K562 (cell line): ENCODE results near the gene ARHGAP26. TPM values are rescaled to one million over a fixed set of nuclear protein-coding genes. Genes with fewer than 3 reads are reported as not detected.
A peak's percentile ranks its signal among the peaks of the same experiment; 100 is the strongest.

ENCODE experiments used
- ATAC-seq: fragments of 200-7000 bp; cut with Tn5 transposase; 3 replicates; pipeline ENCODE4 v1.9.1; 2020; ENCODE audit warnings: moderate library complexity
- BruUV-seq: library from RNA; stranded (reverse); fragments of 400-500 nt; replicated peaks from 2 replicates; lab custom pipeline; 2021; lab: Mats Ljungman, UMichigan
- CTCF ChIA-PET: fragments of 300-600 bp; formaldehyde crosslinking; extraction: SDS; loops from one replicate; lab custom pipeline; 2021; ENCODE audit warnings: low intra/inter-chr PET ratio; lab: Yijun Ruan, JAX
- POLR2A ChIA-PET: fragments of 300-600, 350-650 bp; sonication (Branson Sonifier 250); formaldehyde crosslinking; extraction: SDS; loops from one replicate; lab custom pipeline; 2021; ENCODE audit warnings: antibody characterized with exemption, inconsistent platforms; lab: Yijun Ruan, JAX
- DNase-seq, 4 experiments: peaks; one replicate each; pipeline versions ENCODE4 v3.0.0 to v3.0.0-alpha.2; 2011 to 2018; ENCODE audit warnings: low spot score in 3 of 4, mixed read lengths in 3 of 4; ENCODE audit errors: extremely low read depth in 1 of 4
- FAIRE-seq: peaks from 2 replicates; lab custom pipeline; 2011; peaks lifted over from hg19 to GRCh38; lab: Jason Lieb, UNC
- H2AFZ ChIP-seq: 2 replicates; pipeline ENCODE4 v1.6.0; 2011; ENCODE audit warnings: low read depth, low read length, control low read depth, inconsistent platforms
- H3K27ac ChIP-seq: fragments of 200-600 bp; 3 replicates; pipeline ENCODE4 v1.8.0; 2011; ENCODE audit warnings: low read depth, mild to moderate bottlenecking, control low read depth, inconsistent platforms, low read length, moderate library complexity, mixed read lengths; ENCODE audit errors: extremely low read depth
- H3K27me3 ChIP-seq, 2 experiments: fragments of 300-600 bp in 1 of 2; 2 replicates in 1 of 2; 3 replicates in 1 of 2; pipeline versions ENCODE4 v1.6.0 to v1.8.0; 2011; ENCODE audit warnings: inconsistent platforms in 2 of 2, low read length in 2 of 2, mild to moderate bottlenecking in 1 of 2, mixed read lengths in 1 of 2, moderate library complexity in 1 of 2; ENCODE audit not compliant: control insufficient read depth in 2 of 2, insufficient read depth in 2 of 2
- H3K36me3 ChIP-seq: fragments of 300-600 bp; 3 replicates; pipeline ENCODE4 v1.8.0; 2011; ENCODE audit warnings: mild to moderate bottlenecking, low read length, inconsistent platforms; ENCODE audit not compliant: control insufficient read depth, insufficient read depth
- H3K4me1 ChIP-seq, 2 experiments: fragments of 200-600 bp in 1 of 2; replicated peaks in 1 of 2; 2 replicates in 1 of 2; 3 replicates in 1 of 2; pipeline versions ENCODE4 v1.5.1 to v1.8.0; 2011; ENCODE audit warnings: inconsistent platforms in 2 of 2, low read length in 2 of 2, mild to moderate bottlenecking in 1 of 2, mixed read lengths in 1 of 2, moderate library complexity in 1 of 2; ENCODE audit not compliant: control insufficient read depth in 2 of 2, insufficient read depth in 2 of 2
- H3K4me2 ChIP-seq: 2 replicates; pipeline ENCODE4 v1.6.1; 2011; ENCODE audit warnings: low read length, control low read depth, inconsistent platforms, mixed read lengths; ENCODE audit not compliant: insufficient read depth
- H3K4me3 ChIP-seq: fragments of 200-600 bp; sonication (generic), shearing (Covaris generic); 2 replicates; pipeline ENCODE4 v1.5.1; 2016; ENCODE audit warnings: control low read depth, inconsistent platforms
- H3K79me2 ChIP-seq: fragments of 200-600 bp; 3 replicates; pipeline ENCODE4 v1.8.0; 2011; ENCODE audit warnings: low read length, inconsistent platforms; ENCODE audit not compliant: control insufficient read depth, insufficient read depth
- H3K9ac ChIP-seq, 2 experiments: 2 replicates each; pipeline versions ENCODE4 v1.6.0 to v1.6.1; 2011; ENCODE audit warnings: low read depth in 2 of 2, low read length in 2 of 2, control low read depth in 1 of 2, inconsistent platforms in 1 of 2, mild to moderate bottlenecking in 1 of 2, mixed read lengths in 1 of 2; ENCODE audit not compliant: insufficient read depth in 1 of 2
- H3K9me1 ChIP-seq: one replicate; pipeline ENCODE4 v1.6.0; 2011; ENCODE audit warnings: inconsistent platforms, mild to moderate bottlenecking, low read length, moderate library complexity; ENCODE audit not compliant: control insufficient read depth, insufficient read depth
- H3K9me3 ChIP-seq: replicated peaks from 2 replicates; pipeline ENCODE4 v1.5.1; 2011; ENCODE audit warnings: low read depth, low read length, inconsistent platforms; ENCODE audit not compliant: control insufficient read depth, insufficient read depth
- H4K20me1 ChIP-seq: replicated peaks from 2 replicates; pipeline ENCODE4 v1.6.1; 2011; ENCODE audit warnings: low read length, inconsistent platforms, mixed read lengths; ENCODE audit not compliant: control insufficient read depth, insufficient read depth
- NR0B1 ChIP-seq: fragments of 450-650 bp; IDR thresholded peaks from one replicate; pipeline ENCODE4 v1.6.1; 2018; ENCODE audit warnings: mild to moderate bottlenecking, moderate library complexity; ENCODE audit not compliant: partially characterized antibody
- NR2C2 ChIP-seq, 2 experiments: fragments of 200-800 bp in 1 of 2; sonication (Bioruptor generic) in 1 of 2; sonication (generic) in 1 of 2; formaldehyde crosslinking in 1 of 2; IDR thresholded peaks; 2 replicates each; pipeline versions ENCODE4 v1.6.1 to v1.8.0; 2016 to 2022; ENCODE audit warnings: mild to moderate bottlenecking in 1 of 2, missing compliant biosample characterization in 1 of 2, missing genetic modification characterization in 1 of 2, missing genetic modification reagents in 1 of 2
- POU5F1 ChIP-seq: fragments of 150-350 bp; IDR thresholded peaks from 2 replicates; pipeline ENCODE4 v1.6.1; 2014; ENCODE audit warnings: borderline replicate concordance, low read length, low read depth, mild to moderate bottlenecking; ENCODE audit not compliant: partially characterized antibody
- SOX6 ChIP-seq: fragments of 450-650 bp; IDR thresholded peaks from 2 replicates; pipeline ENCODE4 v1.6.1; 2014; ENCODE audit warnings: mild to moderate bottlenecking
- TAF9B ChIP-seq: fragments of 450-650 bp; IDR thresholded peaks from 2 replicates; pipeline ENCODE4 v1.6.1; 2018; ENCODE audit warnings: mild to moderate bottlenecking; ENCODE audit not compliant: partially characterized antibody
- ZNF23 ChIP-seq: fragments of 250-450 bp; sonication (Bioruptor Pico); IDR thresholded peaks from 2 replicates; pipeline ENCODE4 v1.4.0; 2020; ENCODE audit warnings: mild to moderate bottlenecking
- ZNF644 ChIP-seq: fragments of 200-800 bp; sonication (Bioruptor generic); IDR thresholded peaks from 2 replicates; pipeline ENCODE4 v1.6.1; 2016; ENCODE audit warnings: low read depth, missing genetic modification characterization, missing compliant biosample characterization
- ZNF75A ChIP-seq: fragments of 450-650 bp; formaldehyde crosslinking; IDR thresholded peaks from 2 replicates; pipeline ENCODE4 v1.4.0; 2020; ENCODE audit warnings: mild to moderate bottlenecking
- WGBS: fragments of 100-300 bp; shearing (Covaris generic); methylation state at CpG from one replicate; pipeline ENCODE4 v1.1.6; 2016; ENCODE audit warnings: low coverage, mixed read lengths; ENCODE audit not compliant: insufficient coverage; ENCODE audit errors: missing lambda C conversion rate; 5-methylcytosine and 5-hydroxymethylcytosine counted together
- in situ Hi-C: fragments of 300-500 bp; cut with MboI; formaldehyde crosslinking; loops from 4 replicates; pipeline ENCODE4 v1.15.0; 2018; ENCODE audit warnings: inconsistent platforms, mixed read lengths
- intact Hi-C: fragments of 100-400 bp; cut with micrococcal nuclease; formaldehyde crosslinking; loops from 2 replicates; pipeline ENCODE4 v1.14.2; 2022
- polyA plus RNA-seq, 8 experiments: library from polyadenylated mRNA; depleted of rRNA in 4 of 8; stranded (reverse) in 5 of 8; unstranded in 3 of 8; fragments of >200 nt; fragmentation: Nextera tagmentation in 2 of 8; fragmentation: Illumina TruSeq in 1 of 8; extraction: Ambion mirVana in 2 of 8; extraction: Trizol in 1 of 8; gene quantifications; 2 replicates each; pipeline versions ENCODE4 v1.2.1 to v1.2.3, GENCODE V29; 2011 to 2014; ENCODE audit warnings: inconsistent platforms in 1 of 8, missing spikeins in 1 of 8
- total RNA-seq, 7 experiments: library from RNA; depleted of rRNA in 6 of 7; stranded (reverse); fragments of >200 nt in 6 of 7; fragmentation: Illumina TruSeq in 2 of 7; extraction: Trizol in 2 of 7; gene quantifications; 2 replicates each; pipeline versions ENCODE4 v1.2.1 to v1.2.3, GENCODE V29; 2011 to 2021; ENCODE audit warnings: low replicate concordance in 1 of 7

ARHGAP26 gene
- total and polyA plus RNA-seq, 9 of the 15 experiments (the other 6 are each of a cell fraction or from before 2014, with no cell fraction given) = 0.13 to 1.1 (median 0.55) TPM

DNA sequence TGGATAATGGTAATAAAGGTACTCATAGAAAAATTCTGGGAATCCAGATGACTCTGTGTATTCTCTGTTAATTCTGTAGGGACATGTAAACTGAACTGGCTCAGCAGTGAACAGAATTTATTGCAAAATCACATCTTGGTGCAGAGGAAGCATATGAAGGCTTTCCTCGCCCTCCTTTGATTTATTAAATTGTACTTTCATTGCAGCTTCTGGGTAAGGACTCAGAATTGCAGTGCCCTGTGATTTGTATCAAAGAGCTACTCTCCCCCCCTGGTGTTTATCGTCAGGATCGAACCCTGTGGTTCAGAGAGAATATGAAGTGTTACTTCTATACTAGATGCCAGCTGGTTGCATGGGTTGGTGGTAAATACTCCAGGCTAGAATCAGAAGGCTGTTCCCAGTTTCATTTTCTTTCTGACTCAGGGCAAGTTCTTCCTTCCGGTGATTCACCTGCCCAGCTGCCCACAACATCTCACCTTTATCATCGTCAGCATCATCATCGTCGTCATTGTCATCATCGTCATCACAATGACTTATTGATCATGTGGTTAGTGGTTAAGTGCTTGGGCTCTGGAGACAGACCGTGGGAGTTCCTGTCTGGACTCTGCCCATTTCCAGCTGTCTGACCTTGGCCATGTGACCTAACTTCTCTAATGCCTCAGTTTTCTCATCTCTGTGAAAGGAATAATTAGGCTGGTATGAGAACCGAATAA, 238.8 kb downstream of the ARHGAP26 start (continued):
- TF ChIP-seq NR2C2 (CRISPR knock-in tag; IDR thresholded peaks at IDR 0.05) (no peak), NR2C2 (tag; IDR thresholded peaks at IDR 0.05) (peak; percentile 38; the same call in 1 of the 2 replicates)
- TF ChIP-seq, all 486 proteins: peak for 6

DNA sequence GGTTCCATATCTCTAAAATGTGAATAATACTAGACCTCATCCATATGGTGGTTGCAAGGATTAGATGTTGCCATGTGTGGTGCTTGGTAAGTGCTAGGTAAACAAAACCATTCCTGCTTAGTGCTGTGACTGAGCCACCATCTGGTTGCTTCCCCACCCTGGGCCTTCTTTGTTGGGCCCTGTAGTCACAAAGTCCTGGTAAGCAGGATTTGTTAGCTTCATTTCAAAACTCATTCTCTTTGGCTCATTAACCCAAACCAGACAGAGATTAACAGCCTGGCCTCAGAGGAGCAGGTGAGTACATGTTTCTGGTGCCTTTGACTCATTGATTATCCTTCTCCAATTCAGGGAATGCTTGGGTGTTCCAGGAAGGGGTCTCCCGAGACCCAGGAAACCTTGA, 240.2 kb downstream of the ARHGAP26 start:
- H2AFZ ChIP-seq = no peak overlapping the region
- H3K9me1 ChIP-seq = no peaks in the 10 kb centered on the region
- FAIRE-seq (no peak), DNase-seq (no peak), ATAC-seq (no peak)
- H3K9me3 ChIP-seq = no peaks in the 10 kb centered on the region
- in situ Hi-C loops (no loop called here), intact Hi-C loops (loop anchor here (10.0 kb wide), 2 partner anchors 1134 to 1174 kb away; no protein-coding TSS in a partner anchor)
- no peaks in the 10 kb centered on the region for H3K4me1 ChIP-seq
- ChIA-PET CTCF (no interaction called here), POLR2A (no interaction called here)
- no peak overlapping the region for H3K4me2 ChIP-seq
- no peak overlapping the region for H3K27ac ChIP-seq
- H4K20me1 ChIP-seq = no peaks in the 10 kb centered on the region
- no peaks in the 10 kb centered on the region for H3K79me2 ChIP-seq
- H3K4me3 ChIP-seq = no peak overlapping the region
- WGBS = 0% methylated on average over 1 of the region's 1 CpG
- no peak overlapping the region for H3K9ac ChIP-seq
- peaks cover 0 to 4% of the 10 kb centered on the region in 2 experiments; a peak in 1 of 5 replicates for H3K27me3 ChIP-seq
- BruUV-seq = no TSS peak
- TF ChIP-seq NR0B1 (no peak), ZNF75A (CRISPR knock-in tag) (no peak), TAF9B (no peak), ZNF23 (CRISPR knock-in tag) (no peak), ZNF644 (tag) (no peak), POU5F1 (no peak), SOX6 (no peak)
- H3K36me3 ChIP-seq = no peaks in the 10 kb centered on the region
